GM23338 (cell line): ENCODE measurements around the gene CMBL. TPM values are rescaled to one million over a fixed set of nuclear protein-coding genes. Genes with fewer than 3 reads are reported as not detected.
A peak's percentile ranks its signal among the peaks of the same experiment; 100 is the strongest.

Experiments
- ATAC-seq: fragments of 200-7000 bp; cut with Tn5 transposase; 3 replicates; pipeline ENCODE4 v1.9.1; 2020
- DNase-seq: peaks from one replicate; pipeline ENCODE4 v3.0.0-alpha.2; 2015; ENCODE audit warnings: low spot score
- H2AFZ ChIP-seq: fragments of 200-600 bp; sonication (generic); 2 replicates; pipeline ENCODE4 v1.8.0; 2016; ENCODE audit warnings: antibody characterized with exemption, mild to moderate bottlenecking, moderate library complexity
- H3F3A ChIP-seq: fragments of 200-600 bp; sonication (generic); replicated peaks from 2 replicates; pipeline ENCODE4 v1.8.0; 2017; ENCODE audit warnings: antibody characterized with exemption, mixed run types, low read depth
- H3K27ac ChIP-seq: fragments of 200-600 bp; sonication (generic); 2 replicates; pipeline ENCODE4 v1.6.1; 2016; ENCODE audit warnings: low read depth
- H3K27me3 ChIP-seq: fragments of 200-600 bp; sonication (generic); 2 replicates; pipeline ENCODE4 v1.8.0; 2016; ENCODE audit warnings: mild to moderate bottlenecking, mixed run types, moderate library complexity; ENCODE audit not compliant: insufficient read depth
- H3K36me3 ChIP-seq: fragments of 200-600 bp; sonication (generic); 2 replicates; pipeline ENCODE4 v1.8.0; 2016; ENCODE audit warnings: mild to moderate bottlenecking; ENCODE audit not compliant: insufficient read depth
- H3K4me1 ChIP-seq: fragments of 200-600 bp; sonication (generic); 2 replicates; pipeline ENCODE4 v1.8.0; 2016; ENCODE audit warnings: mild to moderate bottlenecking, moderate library complexity; ENCODE audit not compliant: insufficient read depth
- H3K4me2 ChIP-seq: fragments of 200-600 bp; sonication (generic); 2 replicates; pipeline ENCODE4 v1.7.1; 2017; ENCODE audit warnings: mixed run types
- H3K4me3 ChIP-seq: fragments of 200-600 bp; sonication (generic); 2 replicates; pipeline ENCODE4 v1.6.1; 2016; ENCODE audit warnings: mixed run types
- H3K79me2 ChIP-seq: fragments of 200-600 bp; sonication (generic); replicated peaks from 2 replicates; pipeline ENCODE4 v1.8.0; 2017; ENCODE audit warnings: mild to moderate bottlenecking; ENCODE audit not compliant: insufficient read depth
- H3K9me2 ChIP-seq: fragments of 200-600 bp; sonication (generic); 2 replicates; pipeline ENCODE4 v1.8.0; 2017; ENCODE audit not compliant: insufficient read depth
- H4K20me1 ChIP-seq: fragments of 200-600 bp; sonication (generic); replicated peaks from 2 replicates; pipeline ENCODE4 v1.8.0; 2017; ENCODE audit warnings: mild to moderate bottlenecking; ENCODE audit not compliant: insufficient read depth
- H3K27ac Mint-ChIP-seq: 2 replicates; pipeline ENCODE4 v1.8.0; 2020; ENCODE audit warnings: inconsistent platforms, mild to moderate bottlenecking, moderate library complexity, mixed read lengths
- H3K27me3 Mint-ChIP-seq: 3 replicates; pipeline ENCODE4 v1.8.0; 2022; ENCODE audit warnings: low read depth, mild to moderate bottlenecking, moderate library complexity, mixed read lengths, inconsistent platforms; ENCODE audit not compliant: insufficient read depth, poor library complexity
- H3K36me3 Mint-ChIP-seq: 3 replicates; pipeline ENCODE4 v1.8.0; 2021; ENCODE audit warnings: low read depth, mild to moderate bottlenecking, inconsistent platforms, moderate library complexity, mixed read lengths
- H3K4me1 Mint-ChIP-seq: 3 replicates; pipeline ENCODE4 v1.8.0; 2020; ENCODE audit warnings: mild to moderate bottlenecking, inconsistent platforms, mixed read lengths
- H3K4me3 Mint-ChIP-seq: 3 replicates; pipeline ENCODE4 v1.8.0; 2021; ENCODE audit warnings: moderate library complexity, mild to moderate bottlenecking, inconsistent platforms, mixed read lengths
- H3K9me3 Mint-ChIP-seq: 3 replicates; pipeline ENCODE4 v1.8.0; 2020; ENCODE audit warnings: moderate library complexity, mild to moderate bottlenecking, inconsistent platforms, mixed read lengths
- CREB1 ChIP-seq: fragments of 250-450 bp; sonication (Bioruptor Pico); IDR thresholded peaks from 2 replicates; pipeline ENCODE4 v1.5.0; 2020; ENCODE audit warnings: low read depth, mild to moderate bottlenecking, moderate library complexity
- EZH2 ChIP-seq: fragments of 200-600 bp; sonication (generic); IDR thresholded peaks from one replicate; pipeline ENCODE4 v1.8.0; 2017; ENCODE audit warnings: antibody characterized with exemption, mild to moderate bottlenecking, low read depth; ENCODE audit not compliant: unreplicated experiment
- EZH2phosphoT487 ChIP-seq: fragments of 200-600 bp; sonication (generic); IDR thresholded peaks from one replicate; pipeline ENCODE4 v1.8.1; 2018; ENCODE audit warnings: antibody characterized with exemption; ENCODE audit not compliant: unreplicated experiment
- JUNB ChIP-seq: IDR thresholded peaks from one replicate; pipeline ENCODE4 v1.6.1; 2016; ENCODE audit warnings: antibody characterized with exemption; ENCODE audit not compliant: unreplicated experiment
- NANOG ChIP-seq: IDR thresholded peaks from 2 replicates; pipeline ENCODE4 v1.6.1; 2016; ENCODE audit warnings: antibody characterized with exemption, borderline replicate concordance
- POLR2AphosphoS5 ChIP-seq: IDR thresholded peaks from 2 replicates; pipeline ENCODE4 v1.6.1; 2016; ENCODE audit warnings: antibody characterized with exemption, low read depth
- STAT1 ChIP-seq: IDR thresholded peaks from one replicate; pipeline ENCODE4 v1.6.1; 2016; ENCODE audit warnings: antibody characterized with exemption; ENCODE audit not compliant: unreplicated experiment
- ZNF114 ChIP-seq: fragments of 250-450 bp; sonication (Bioruptor Pico); IDR thresholded peaks from 2 replicates; pipeline ENCODE4 v1.5.0; 2020; ENCODE audit warnings: mild to moderate bottlenecking, moderate library complexity
- ZNF331 ChIP-seq: fragments of 250-450 bp; sonication (Bioruptor Pico); IDR thresholded peaks from 2 replicates; pipeline ENCODE4 v1.5.0; 2020; ENCODE audit warnings: low read depth, mild to moderate bottlenecking, moderate library complexity
- polyA plus RNA-seq: library from polyadenylated mRNA; unstranded; fragments of >200 nt; fragmentation: Nextera tagmentation; extraction: Ambion mirVana; gene quantifications from 2 replicates; pipeline ENCODE4 v1.2.1, GENCODE V29; 2016
- total RNA-seq: library from RNA; depleted of rRNA; stranded (reverse); fragments of >200 nt; shearing (Covaris generic); gene quantifications from 2 replicates; pipeline ENCODE4 v1.2.3, GENCODE V29; 2014
- TF ChIP-seq, protein P1 (sequence below), 2 experiments: fragments of 200-600 bp in 1 of 2; sonication (generic) in 1 of 2; conservative IDR thresholded peaks; 2 replicates each; pipeline versions ENCODE4 v1.5.1 to v1.6.1; 2016 to 2017; ENCODE audit warnings: antibody characterized with exemption in 2 of 2, low read depth in 2 of 2, mild to moderate bottlenecking in 2 of 2, moderate library complexity in 1 of 2
- TF ChIP-seq, protein P2 (sequence below): IDR thresholded peaks from one replicate; pipeline ENCODE4 v1.6.1; 2018; ENCODE audit warnings: antibody characterized with exemption; ENCODE audit not compliant: unreplicated experiment
- TF ChIP-seq, protein P3 (sequence below): fragments of 250-450 bp; sonication (Bioruptor Pico); IDR thresholded peaks from 2 replicates; pipeline ENCODE4 v1.5.0; 2020; ENCODE audit warnings: mild to moderate bottlenecking, moderate library complexity
- TF ChIP-seq, protein P4 (sequence below): IDR thresholded peaks from 2 replicates; pipeline ENCODE4 v1.6.1; 2016; ENCODE audit warnings: antibody characterized with exemption

Gene CMBL
- total and polyA plus RNA-seq, 2 experiments from 2014 or later = 13.2 to 24.1 TPM

DNA sequence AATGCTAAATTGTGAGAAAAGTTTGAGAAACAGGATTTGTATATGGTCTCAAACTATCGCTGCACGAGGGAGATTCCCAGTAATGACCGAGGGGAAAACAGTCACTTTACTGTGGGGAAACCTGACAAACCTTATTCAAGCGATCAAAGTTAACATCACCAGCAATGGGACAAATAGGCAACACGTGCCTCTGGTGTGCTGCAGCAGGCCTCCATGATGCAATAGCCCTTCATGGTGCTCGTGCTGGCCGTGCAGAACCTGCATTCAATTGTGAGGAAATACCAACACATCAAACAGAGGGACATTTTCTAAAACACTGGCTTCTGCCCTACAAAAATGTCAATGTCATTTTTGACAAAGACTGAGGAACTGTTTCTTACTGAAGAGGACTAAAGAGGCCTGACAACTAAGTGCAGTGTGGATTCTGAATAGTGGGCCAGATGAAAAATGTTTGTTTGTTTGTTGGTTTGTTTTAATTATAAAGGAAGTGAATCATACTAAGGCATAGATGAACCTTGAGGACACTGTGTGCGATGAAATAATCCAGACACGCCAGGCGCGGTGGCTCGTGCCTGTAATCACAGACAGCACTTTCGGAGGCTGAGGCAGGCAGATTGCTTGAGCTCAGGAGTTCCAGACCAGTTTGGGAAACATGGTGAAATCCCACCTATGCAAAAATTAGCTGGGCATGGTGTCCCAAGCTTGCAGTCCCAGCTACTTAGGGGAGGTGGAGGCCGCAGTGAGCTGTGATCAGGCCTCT, 28.2 kb upstream of the CMBL start:
- H3K27me3 Mint-ChIP-seq = peaks cover 47% of the 10 kb centered on the region
- no peak overlapping the region for H3K4me3 ChIP-seq
- H3K4me1 ChIP-seq = peaks cover 11% of the 10 kb centered on the region
- peaks cover 48% of the 10 kb centered on the region for H3K27me3 ChIP-seq
- no peak overlapping the region for H3K27ac Mint-ChIP-seq
- no peak overlapping the region for H3K27ac ChIP-seq
- H3K36me3 Mint-ChIP-seq = no peaks in the 10 kb centered on the region; the same call in 1 of the 3 replicates
- no peaks in the 10 kb centered on the region; the same call in 2 of the 3 replicates for H3K9me3 Mint-ChIP-seq
- H3K4me2 ChIP-seq = no peak overlapping the region
- no peaks in the 10 kb centered on the region; the same call in 1 of the 2 replicates for H4K20me1 ChIP-seq
- 0 out of 2 replicates have a peak, but pooled peaks cover 6% of the 10 kb centered on the region for H3F3A ChIP-seq
- H3K9me2 ChIP-seq = no peaks in the 10 kb centered on the region
- no peaks in the 10 kb centered on the region for H3K79me2 ChIP-seq
- DNase-seq = no peak
- no peak overlapping the region for H3K4me3 Mint-ChIP-seq
- peak overlapping the region; percentile 38; the same call in 1 of the 2 replicates for H2AFZ ChIP-seq
- TF ChIP-seq CREB1 (CRISPR knock-in tag) (no peak), NANOG (no peak), STAT1 (no peak), EZH2 (no peak), POLR2AphosphoS5 (no peak), ZNF114 (CRISPR knock-in tag) (no peak), JUNB (no peak), ZNF331 (CRISPR knock-in tag) (no peak), EZH2phosphoT487 (no peak)
- TF ChIP-seq, protein P1, sequence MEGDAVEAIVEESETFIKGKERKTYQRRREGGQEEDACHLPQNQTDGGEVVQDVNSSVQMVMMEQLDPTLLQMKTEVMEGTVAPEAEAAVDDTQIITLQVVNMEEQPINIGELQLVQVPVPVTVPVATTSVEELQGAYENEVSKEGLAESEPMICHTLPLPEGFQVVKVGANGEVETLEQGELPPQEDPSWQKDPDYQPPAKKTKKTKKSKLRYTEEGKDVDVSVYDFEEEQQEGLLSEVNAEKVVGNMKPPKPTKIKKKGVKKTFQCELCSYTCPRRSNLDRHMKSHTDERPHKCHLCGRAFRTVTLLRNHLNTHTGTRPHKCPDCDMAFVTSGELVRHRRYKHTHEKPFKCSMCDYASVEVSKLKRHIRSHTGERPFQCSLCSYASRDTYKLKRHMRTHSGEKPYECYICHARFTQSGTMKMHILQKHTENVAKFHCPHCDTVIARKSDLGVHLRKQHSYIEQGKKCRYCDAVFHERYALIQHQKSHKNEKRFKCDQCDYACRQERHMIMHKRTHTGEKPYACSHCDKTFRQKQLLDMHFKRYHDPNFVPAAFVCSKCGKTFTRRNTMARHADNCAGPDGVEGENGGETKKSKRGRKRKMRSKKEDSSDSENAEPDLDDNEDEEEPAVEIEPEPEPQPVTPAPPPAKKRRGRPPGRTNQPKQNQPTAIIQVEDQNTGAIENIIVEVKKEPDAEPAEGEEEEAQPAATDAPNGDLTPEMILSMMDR (conservative IDR thresholded peaks at IDR 0.05; ENCODE audit: low read depth in 2 of 2) = no peak
- TF ChIP-seq, protein P2, sequence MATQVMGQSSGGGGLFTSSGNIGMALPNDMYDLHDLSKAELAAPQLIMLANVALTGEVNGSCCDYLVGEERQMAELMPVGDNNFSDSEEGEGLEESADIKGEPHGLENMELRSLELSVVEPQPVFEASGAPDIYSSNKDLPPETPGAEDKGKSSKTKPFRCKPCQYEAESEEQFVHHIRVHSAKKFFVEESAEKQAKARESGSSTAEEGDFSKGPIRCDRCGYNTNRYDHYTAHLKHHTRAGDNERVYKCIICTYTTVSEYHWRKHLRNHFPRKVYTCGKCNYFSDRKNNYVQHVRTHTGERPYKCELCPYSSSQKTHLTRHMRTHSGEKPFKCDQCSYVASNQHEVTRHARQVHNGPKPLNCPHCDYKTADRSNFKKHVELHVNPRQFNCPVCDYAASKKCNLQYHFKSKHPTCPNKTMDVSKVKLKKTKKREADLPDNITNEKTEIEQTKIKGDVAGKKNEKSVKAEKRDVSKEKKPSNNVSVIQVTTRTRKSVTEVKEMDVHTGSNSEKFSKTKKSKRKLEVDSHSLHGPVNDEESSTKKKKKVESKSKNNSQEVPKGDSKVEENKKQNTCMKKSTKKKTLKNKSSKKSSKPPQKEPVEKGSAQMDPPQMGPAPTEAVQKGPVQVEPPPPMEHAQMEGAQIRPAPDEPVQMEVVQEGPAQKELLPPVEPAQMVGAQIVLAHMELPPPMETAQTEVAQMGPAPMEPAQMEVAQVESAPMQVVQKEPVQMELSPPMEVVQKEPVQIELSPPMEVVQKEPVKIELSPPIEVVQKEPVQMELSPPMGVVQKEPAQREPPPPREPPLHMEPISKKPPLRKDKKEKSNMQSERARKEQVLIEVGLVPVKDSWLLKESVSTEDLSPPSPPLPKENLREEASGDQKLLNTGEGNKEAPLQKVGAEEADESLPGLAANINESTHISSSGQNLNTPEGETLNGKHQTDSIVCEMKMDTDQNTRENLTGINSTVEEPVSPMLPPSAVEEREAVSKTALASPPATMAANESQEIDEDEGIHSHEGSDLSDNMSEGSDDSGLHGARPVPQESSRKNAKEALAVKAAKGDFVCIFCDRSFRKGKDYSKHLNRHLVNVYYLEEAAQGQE = no peak
- TF ChIP-seq, protein P3, sequence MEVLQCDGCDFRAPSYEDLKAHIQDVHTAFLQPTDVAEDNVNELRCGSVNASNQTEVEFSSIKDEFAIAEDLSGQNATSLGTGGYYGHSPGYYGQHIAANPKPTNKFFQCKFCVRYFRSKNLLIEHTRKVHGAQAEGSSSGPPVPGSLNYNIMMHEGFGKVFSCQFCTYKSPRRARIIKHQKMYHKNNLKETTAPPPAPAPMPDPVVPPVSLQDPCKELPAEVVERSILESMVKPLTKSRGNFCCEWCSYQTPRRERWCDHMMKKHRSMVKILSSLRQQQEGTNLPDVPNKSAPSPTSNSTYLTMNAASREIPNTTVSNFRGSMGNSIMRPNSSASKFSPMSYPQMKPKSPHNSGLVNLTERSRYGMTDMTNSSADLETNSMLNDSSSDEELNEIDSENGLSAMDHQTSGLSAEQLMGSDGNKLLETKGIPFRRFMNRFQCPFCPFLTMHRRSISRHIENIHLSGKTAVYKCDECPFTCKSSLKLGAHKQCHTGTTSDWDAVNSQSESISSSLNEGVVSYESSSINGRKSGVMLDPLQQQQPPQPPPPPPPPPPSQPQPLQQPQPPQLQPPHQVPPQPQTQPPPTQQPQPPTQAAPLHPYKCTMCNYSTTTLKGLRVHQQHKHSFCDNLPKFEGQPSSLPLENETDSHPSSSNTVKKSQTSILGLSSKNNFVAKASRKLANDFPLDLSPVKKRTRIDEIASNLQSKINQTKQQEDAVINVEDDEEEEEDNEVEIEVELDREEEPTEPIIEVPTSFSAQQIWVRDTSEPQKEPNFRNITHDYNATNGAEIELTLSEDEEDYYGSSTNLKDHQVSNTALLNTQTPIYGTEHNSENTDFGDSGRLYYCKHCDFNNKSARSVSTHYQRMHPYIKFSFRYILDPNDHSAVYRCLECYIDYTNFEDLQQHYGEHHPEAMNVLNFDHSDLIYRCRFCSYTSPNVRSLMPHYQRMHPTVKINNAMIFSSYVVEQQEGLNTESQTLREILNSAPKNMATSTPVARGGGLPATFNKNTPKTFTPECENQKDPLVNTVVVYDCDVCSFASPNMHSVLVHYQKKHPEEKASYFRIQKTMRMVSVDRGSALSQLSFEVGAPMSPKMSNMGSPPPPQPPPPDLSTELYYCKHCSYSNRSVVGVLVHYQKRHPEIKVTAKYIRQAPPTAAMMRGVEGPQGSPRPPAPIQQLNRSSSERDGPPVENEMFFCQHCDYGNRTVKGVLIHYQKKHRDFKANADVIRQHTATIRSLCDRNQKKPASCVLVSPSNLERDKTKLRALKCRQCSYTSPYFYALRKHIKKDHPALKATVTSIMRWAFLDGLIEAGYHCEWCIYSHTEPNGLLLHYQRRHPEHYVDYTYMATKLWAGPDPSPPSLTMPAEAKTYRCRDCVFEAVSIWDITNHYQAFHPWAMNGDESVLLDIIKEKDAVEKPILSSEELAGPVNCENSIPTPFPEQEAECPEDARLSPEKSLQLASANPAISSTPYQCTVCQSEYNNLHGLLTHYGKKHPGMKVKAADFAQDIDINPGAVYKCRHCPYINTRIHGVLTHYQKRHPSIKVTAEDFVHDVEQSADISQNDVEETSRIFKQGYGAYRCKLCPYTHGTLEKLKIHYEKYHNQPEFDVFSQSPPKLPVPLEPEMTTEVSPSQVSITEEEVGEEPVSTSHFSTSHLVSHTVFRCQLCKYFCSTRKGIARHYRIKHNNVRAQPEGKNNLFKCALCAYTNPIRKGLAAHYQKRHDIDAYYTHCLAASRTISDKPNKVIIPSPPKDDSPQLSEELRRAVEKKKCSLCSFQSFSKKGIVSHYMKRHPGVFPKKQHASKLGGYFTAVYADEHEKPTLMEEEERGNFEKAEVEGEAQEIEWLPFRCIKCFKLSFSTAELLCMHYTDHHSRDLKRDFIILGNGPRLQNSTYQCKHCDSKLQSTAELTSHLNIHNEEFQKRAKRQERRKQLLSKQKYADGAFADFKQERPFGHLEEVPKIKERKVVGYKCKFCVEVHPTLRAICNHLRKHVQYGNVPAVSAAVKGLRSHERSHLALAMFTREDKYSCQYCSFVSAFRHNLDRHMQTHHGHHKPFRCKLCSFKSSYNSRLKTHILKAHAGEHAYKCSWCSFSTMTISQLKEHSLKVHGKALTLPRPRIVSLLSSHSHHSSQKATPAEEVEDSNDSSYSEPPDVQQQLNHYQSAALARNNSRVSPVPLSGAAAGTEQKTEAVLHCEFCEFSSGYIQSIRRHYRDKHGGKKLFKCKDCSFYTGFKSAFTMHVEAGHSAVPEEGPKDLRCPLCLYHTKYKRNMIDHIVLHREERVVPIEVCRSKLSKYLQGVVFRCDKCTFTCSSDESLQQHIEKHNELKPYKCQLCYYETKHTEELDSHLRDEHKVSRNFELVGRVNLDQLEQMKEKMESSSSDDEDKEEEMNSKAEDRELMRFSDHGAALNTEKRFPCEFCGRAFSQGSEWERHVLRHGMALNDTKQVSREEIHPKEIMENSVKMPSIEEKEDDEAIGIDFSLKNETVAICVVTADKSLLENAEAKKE (CRISPR knock-in tag) = no peak
- TF ChIP-seq, protein P4, sequence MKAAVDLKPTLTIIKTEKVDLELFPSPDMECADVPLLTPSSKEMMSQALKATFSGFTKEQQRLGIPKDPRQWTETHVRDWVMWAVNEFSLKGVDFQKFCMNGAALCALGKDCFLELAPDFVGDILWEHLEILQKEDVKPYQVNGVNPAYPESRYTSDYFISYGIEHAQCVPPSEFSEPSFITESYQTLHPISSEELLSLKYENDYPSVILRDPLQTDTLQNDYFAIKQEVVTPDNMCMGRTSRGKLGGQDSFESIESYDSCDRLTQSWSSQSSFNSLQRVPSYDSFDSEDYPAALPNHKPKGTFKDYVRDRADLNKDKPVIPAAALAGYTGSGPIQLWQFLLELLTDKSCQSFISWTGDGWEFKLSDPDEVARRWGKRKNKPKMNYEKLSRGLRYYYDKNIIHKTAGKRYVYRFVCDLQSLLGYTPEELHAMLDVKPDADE = no peak
- peaks cover 17% of the 10 kb centered on the region for H3K4me1 Mint-ChIP-seq
- no peaks in the 10 kb centered on the region for H3K36me3 ChIP-seq
- no peak for ATAC-seq
